H54 (cell line): ENCODE results near the gene ID2.

Source experiments
- DNase-seq: peaks from one replicate; pipeline ENCODE4 v3.0.0; 2011; ENCODE audit warnings: low spot score, mixed read lengths; ENCODE audit not compliant: insufficient read length
- FAIRE-seq: peaks from 3 replicates; lab custom pipeline; 2011; peaks lifted over from hg19 to GRCh38; lab: Jason Lieb, UNC
- POLR2A ChIP-seq: IDR thresholded peaks from 2 replicates; pipeline ENCODE4 v1.6.1; 2011; ENCODE audit warnings: low read depth, mild to moderate bottlenecking, low read length

The ID2 gene, protein sequence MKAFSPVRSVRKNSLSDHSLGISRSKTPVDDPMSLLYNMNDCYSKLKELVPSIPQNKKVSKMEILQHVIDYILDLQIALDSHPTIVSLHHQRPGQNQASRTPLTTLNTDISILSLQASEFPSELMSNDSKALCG

DNA sequence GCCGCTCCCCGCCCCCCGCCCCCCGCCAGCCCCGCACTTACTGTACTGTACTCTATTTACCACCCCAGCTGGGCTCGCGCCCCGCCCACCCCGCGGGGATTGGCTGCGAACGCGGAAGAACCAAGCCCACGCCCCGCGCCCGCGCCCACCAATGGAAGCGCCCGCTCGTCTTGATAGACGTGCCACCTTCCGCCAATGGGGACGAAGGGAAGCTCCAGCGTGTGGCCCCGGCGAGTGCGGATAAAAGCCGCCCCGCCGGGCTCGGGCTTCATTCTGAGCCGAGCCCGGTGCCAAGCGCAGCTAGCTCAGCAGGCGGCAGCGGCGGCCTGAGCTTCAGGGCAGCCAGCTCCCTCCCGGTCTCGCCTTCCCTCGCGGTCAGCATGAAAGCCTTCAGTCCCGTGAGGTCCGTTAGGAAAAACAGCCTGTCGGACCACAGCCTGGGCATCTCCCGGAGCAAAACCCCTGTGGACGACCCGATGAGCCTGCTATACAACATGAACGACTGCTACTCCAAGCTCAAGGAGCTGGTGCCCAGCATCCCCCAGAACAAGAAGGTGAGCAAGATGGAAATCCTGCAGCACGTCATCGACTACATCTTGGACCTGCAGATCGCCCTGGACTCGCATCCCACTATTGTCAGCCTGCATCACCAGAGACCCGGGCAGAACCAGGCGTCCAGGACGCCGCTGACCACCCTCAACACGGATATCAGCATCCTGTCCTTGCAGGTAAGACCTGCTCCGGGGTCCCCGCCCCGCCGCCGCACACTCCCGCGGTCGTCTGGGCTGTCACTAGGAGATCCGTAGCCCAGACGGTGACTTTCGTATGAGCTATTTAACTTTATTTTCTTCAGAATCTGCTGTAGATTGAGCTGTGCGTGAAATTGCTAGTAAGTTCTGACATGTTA is at the start of gene ID2:
TSS of gene ID2 (plus strand) at position 271 of the 907 bp plus-strand sequence. CDS start at position 381, 110 bp downstream.
- FAIRE-seq (no peak), DNase-seq (peak; percentile 97)
- peak; percentile 100 for TF ChIP-seq POLR2A

DNA sequence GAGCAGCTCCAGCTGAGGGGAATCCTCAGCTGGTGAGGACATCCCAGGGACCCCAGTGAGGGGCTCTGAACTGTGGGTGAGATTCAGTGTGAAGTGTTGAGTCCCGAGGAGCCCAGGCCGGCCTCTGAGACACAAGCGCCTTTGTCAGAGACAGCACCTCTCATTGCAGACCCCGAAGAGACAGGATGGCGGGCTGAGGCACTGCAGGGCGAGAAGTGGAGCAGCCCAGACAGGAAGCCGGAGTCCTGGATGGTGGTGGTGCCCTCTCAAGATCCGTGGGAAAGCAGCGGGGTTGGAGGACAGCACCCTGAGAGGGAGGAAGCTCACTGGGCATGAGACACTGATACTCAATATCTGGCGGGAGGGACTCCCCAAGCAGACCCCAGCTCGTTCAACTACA is 49.1 kb upstream of the ID2 start:
- no peak for DNase-seq
- TF ChIP-seq POLR2A, result no peak
- no peak for FAIRE-seq

DNA sequence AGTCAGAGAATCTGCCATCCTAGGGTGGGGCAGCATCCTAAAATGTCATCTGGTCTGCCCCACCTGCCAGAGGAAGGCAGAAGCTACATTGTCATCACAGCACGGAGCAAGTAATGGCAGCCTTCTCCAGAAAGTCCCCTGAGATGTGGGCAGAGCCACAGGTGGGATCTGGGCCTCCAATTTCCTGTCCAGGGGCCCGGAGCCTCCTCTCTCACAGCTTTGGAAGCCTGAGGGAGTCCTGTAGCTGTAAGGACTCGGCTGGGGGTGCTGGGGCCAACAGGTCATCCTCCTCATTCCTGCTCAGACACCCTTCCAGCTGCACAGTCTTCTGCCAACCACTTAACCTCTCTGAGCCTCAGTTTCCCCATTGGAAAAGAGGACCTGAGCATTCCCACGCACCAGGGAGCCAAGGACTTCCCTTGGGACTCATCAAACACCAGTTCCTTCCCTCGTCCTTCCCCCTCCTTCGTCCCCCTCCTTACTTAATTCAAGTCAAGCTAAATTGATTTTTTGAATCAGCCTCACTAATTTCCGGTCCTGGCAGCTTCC is 48.6 kb upstream of the ID2 start:
- no peak for FAIRE-seq
- DNase-seq, result no peak
- no peak for TF ChIP-seq POLR2A

DNA sequence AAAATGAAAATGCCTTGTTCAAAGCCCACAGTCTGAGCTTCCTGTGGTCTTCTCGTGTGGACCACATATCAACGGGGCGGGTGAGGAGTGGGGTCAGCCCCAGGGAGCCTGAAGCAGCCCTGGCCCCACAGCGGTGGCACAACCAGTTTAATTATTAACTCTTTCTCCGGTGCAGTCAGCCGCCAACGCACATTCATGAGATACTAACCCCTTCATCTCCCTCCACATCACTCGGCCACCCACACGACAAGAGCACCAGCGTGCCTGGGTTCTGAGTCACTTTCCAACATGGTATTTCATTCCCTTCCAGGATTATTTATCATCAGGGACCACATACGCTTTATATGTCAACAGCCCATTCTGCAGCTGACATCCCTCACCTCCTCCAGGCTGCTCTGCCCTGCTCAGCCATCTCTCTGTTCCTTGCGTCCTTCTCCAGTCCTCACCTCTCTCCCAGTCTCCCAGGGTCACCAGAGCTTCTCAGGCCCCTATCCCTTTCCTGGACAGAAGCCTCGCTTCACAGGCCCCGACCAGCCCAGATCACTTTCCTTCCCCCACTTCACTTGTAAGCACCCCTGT is 48.0 kb upstream of the ID2 start:
- FAIRE-seq, result peak; percentile 64
- DNase-seq, result peak; percentile 79
- no peak for TF ChIP-seq POLR2A

DNA sequence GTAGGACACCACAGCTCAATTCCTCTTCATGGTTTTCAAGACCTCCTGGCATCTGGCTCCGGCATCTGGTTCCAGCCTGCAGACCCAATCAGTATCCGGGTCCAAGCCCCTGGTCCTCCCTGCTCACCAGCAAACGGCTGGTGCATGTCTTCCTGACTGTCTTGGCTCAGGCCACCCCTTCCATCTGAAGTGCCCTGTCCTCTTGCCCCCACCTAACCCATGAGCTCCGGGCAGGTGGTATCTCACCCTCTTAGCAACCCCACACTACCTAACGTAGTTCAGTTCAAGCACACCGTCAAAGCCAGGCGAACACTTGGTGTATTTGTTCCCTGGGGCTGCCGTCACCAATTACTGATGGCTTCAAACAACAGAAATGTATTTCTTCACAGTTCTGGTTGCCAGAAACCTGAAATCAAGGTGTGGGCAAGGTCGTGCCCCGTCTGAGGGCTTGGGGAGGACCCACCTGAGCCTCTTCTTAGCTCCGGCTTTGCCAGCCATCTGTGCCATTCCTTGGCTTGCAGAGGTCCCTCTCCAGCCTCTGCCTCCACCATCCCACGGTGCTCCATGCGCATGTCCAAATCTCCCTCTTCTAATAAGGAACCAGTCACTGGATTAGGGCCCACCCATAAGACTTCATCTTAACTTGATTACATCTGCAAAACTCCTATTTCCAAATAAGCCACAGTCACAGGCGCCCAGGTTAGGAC is 47.2 kb upstream of the ID2 start:
- DNase-seq (no peak), FAIRE-seq (no peak)
- TF ChIP-seq POLR2A, result no peak

DNA sequence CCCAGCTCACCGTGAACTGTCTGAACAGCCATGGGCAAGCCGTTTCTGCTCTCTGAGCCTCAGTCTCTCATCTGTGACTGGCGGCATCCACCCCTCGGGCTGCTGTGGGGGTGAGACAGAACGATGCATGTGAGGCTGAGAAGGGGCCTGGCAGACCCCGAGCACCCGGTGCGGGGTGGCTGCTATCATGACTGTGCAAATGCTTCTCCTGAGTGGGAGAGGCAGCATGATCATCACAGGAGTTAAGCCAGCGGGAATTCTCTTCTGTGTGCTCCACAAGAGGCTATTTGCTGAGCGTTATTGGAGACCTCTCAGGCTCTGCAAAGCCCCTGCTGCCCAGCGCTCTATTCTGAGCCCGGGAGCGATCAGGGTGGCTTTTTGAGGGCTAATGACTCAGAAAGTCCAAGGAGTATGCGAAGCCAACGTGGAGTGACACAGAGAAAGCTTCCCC is 45.8 kb upstream of the ID2 start:
- no peak for TF ChIP-seq POLR2A
- DNase-seq (no peak), FAIRE-seq (no peak)

DNA sequence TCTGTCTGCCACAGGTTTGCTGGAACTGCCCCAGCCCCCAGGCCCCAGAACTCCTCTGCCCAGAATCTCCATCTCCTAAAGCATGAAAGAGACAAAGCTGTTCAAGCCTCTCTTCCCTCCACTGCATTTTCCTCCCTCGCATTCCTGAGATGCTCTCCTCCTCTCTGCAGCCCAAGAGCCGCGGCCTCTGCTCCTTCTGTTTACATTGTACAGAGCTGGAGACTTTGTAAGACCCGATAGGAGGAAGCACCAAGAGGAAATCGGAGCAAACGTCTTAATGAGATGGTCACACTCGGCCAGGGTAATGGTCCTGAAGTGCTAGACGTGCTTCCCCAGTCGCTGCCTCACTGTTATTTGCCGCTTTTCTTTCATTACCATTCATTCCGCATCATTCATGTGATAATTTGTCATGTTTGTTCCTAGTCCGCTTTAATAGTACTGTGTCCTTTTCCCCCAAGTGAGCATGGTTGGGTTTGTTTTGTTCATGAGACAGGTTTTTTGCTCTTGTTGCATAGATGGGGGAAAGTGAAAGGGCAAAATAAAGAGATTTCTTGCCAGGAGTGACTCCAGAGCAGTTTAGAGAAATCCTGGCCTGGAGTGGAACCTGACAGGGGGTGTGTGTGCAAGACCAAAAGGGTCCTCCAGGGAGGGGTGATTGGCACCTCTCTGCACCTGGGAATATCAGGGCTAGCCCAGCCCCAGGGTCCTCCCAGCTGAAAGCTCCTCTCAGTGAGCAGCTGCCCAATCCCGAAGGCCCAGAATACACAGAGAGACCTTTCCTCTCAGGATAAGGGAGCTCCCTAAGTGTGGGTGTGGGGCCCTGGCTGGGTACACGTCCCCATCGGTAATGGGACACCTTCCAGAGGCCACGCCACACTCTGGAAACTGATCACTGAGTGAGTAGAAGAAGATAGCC is 44.9 kb upstream of the ID2 start:
- FAIRE-seq (no peak), DNase-seq (no peak)
- no peak for TF ChIP-seq POLR2A

DNA sequence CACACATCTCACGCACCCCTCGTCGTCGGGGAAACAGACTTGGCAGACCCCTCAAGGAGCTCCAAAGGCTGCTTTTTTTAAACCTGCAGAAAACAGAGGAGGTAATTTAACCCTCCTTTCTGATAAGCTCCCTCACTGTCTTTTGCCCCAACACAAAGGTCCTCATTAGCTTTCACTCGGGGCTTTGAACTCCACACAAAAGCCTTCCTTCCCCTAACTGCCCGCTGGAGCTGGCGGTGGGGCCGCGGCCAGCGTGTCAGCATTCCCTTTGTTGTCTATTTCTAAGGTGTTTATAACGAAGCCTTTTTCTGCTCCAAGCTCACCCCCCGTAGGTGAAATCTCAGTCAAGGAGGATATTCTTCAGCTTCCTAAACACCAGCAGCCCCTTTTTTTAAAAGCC is 43.5 kb upstream of the ID2 start:
- FAIRE-seq (no peak), DNase-seq (no peak)
- no peak for TF ChIP-seq POLR2A

DNA sequence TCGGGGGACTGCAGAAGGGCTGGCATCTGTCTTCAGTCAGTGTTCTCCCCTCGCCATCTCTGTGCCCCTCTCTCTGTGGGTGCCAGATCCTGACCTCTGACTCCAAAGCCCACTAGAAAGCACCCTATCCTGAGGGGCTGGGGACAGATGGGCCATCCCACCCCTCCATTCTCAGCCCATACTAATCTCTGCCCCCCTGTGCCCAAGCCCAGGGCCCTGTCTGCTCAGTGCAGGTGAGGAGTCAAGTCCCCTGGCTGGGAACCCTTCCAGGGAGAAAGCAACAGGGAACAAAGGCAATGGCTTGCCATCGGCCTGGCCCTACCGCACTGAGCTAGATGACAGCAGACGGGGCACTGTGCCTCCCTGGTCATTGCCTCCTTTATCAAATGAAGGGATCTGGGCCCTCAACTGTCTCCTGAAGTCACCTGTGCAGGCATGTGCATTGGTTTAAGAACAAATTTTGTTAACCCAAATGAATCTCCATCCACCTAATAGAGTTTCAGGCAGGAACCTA is 42.7 kb upstream of the ID2 start:
- FAIRE-seq, result no peak
- DNase-seq, result no peak
- TF ChIP-seq POLR2A, result no peak

DNA sequence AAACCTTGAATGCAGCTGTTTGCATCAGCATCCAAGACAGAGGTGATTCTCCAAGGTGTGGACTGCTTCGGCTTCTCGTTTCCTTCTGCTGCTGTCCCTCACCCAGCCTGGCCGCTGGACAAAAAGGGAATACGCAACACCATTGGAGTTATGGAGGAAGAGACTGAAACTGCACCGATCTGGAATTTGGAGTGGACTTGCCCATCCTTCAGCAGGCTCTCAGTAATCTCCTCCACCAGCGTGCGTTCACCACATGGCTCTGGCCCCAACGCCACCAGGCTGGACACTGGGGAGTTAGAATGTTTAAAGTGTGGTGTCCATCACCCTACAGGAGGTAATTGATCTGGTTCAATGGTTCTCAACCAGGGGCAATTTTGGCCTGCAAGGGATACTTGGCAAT is 41.4 kb upstream of the ID2 start:
- no peak for FAIRE-seq
- no peak for DNase-seq
- TF ChIP-seq POLR2A, result no peak

DNA sequence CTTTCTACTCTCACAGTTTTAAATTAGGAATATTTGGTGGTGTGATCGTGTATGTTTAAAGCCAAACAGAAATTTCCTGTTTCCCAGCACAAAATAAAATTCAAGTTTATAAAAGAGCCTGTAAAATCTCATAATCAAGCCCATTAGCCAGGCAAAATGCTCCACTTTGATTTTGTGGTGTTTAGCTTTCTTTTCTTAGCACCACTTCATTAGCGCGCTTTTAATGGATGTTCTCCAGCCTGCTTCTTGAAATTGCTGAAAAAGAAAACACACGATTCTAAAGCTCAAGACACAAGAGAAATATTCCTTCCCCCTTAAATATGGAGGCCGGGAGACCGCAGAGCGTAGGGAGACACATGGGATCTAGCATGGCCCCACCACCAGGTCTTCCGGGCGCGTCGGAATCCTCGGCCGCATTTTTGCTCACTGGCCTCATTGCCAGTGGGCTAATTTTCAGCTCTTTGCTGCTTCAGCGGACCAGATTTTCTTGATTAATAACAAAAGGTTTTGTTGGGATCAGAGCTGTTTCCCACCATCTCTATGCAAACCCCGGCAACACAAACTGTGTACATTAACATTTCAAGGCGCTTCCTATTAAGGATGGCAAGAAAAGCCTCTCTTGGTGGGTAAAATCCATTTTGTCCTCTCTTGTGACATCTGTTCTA is 40.4 kb upstream of the ID2 start:
- TF ChIP-seq POLR2A, result no peak
- DNase-seq (no peak), FAIRE-seq (no peak)
